H1 (cell line): ENCODE data around the gene KNCN. TPM values are rescaled to one million over a fixed set of nuclear protein-coding genes. Genes with fewer than 3 reads are reported as not detected.

Experiments
- CBX5 ChIP-seq: fragments of 300-800, 300-1000 bp; sonication (generic); IDR thresholded peaks from 2 replicates; pipeline ENCODE4 v1.7.1; 2016; ENCODE audit warnings: antibody characterized with exemption, low read length, low read depth
- RXRA ChIP-seq: IDR thresholded peaks from 2 replicates; pipeline ENCODE4 v1.6.1; 2011; ENCODE audit warnings: low read depth, mild to moderate bottlenecking, low read length, moderate library complexity; ENCODE audit not compliant: insufficient read depth
- polyA plus RNA-seq, 7 experiments: library from polyadenylated mRNA; depleted of rRNA in 3 of 7; stranded (reverse) in 5 of 7; unstranded in 2 of 7; fragments of >200 nt in 5 of 7; fragments of 200-250 nt in 2 of 7; gene quantifications; 1 replicate in 5 of 7; 2 replicates in 1 of 7; 4 replicates in 1 of 7; pipeline versions ENCODE4 v1.2.1 to v1.2.3, GENCODE V29; 2011 to 2013; ENCODE audit warnings: missing spikeins in 2 of 7, mixed read lengths in 2 of 7
- total RNA-seq: library from RNA; stranded (reverse); fragmentation: NEBNext Ultra II Directional; extraction: Animal tissue kit (Norgen Biotek cat#: 25700); gene quantifications from 2 replicates; pipeline ENCODE4 v1.2.1, GENCODE V29; 2021

The KNCN gene
- total and polyA plus RNA-seq, 2 of the 8 experiments (the other 6 are each of a cell fraction or from before 2014, with no cell fraction given): not detected

DNA sequence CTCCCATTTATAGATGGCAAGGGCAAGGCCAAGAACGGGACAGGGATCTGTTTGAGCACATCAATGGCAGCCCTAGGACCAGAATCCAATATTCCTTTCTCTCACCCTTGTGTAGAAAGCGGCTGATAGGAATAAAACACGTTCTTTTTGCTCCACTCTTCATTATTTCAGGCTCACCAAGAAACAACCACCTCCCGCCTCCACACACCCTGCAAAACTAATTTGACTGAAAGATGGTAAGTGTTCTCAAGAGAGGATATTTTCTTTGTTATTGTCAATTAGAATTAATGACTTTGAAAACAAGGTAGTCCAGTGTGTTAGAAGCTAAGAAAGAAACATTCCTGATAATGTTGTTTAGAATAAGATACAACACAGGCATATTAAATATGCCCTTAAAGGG lies 11.9 kb upstream of the KNCN start (continued):
- TF ChIP-seq RXRA (no peak), CBX5 (no peak)
